GM19351 (cell line): ENCODE measurements around the gene RAMACL.
"Not testable (repeated sequence)": the region's sequence is repeated elsewhere in the genome, so short reads cannot be mapped to it uniquely, and the experiment has no call there.

Experiments used
- ATAC-seq: cut with Tn5 transposase; IDR thresholded peaks from one replicate; pipeline ENCODE4 v1.9.1; 2021; ENCODE audit warnings: mild to moderate bottlenecking, moderate library complexity; ENCODE audit not compliant: unreplicated experiment

RAMACL gene

GRCh38 chr6:166539011-166539385, 47.5 kb downstream of the RAMACL start:
- not testable (repeated sequence) for ATAC-seq

GRCh38 chr6:166538297-166539010, 48.0 kb downstream of the RAMACL start:
- no peak for ATAC-seq

GRCh38 chr6:166534658-166535406, 51.6 kb downstream of the RAMACL start:
- no peak for ATAC-seq

- no peak for ATAC-seq
These were observed 53.2 kb downstream of the RAMACL start for GRCh38 chr6:166533205-166533824.
